ENCODE results near the gene GIN1.
"Not testable (repeated sequence)": the region's sequence is repeated elsewhere in the genome, so short reads cannot be mapped to it uniquely, and the experiment has no call there.

Gene GIN1

GRCh38 chr5:103092676-103093075 lies 27.3 kb downstream of the GIN1 start:
- Mint-ChIP-seq H3K36me3 (peaks cover 43% of the 10 kb centered on the region), H3K9me3 (ENCODE audit: low read depth) (no peaks in the 10 kb centered on the region), H3K27ac (no peak overlapping the region), H3K4me3 (no peak overlapping the region), H3K4me1 (ENCODE audit: low read depth) (no peaks in the 10 kb centered on the region), H3K27me3 (no peaks in the 10 kb centered on the region)

GRCh38 chr5:103090791-103091190 lies 29.1 kb downstream of the GIN1 start:
- H3K36me3 Mint-ChIP-seq: peaks cover 43% of the 10 kb centered on the region
- H3K27ac Mint-ChIP-seq: no peak overlapping the region
- no peaks in the 10 kb centered on the region for H3K4me1 Mint-ChIP-seq (ENCODE audit: low read depth)
- H3K4me3 Mint-ChIP-seq: no peak overlapping the region
- no peaks in the 10 kb centered on the region for H3K27me3 Mint-ChIP-seq
- peaks cover 8% of the 10 kb centered on the region for H3K9me3 Mint-ChIP-seq (ENCODE audit: low read depth)

- Mint-ChIP-seq H3K27me3 (no peaks in the 10 kb centered on the region), H3K4me1 (ENCODE audit: low read depth) (no peaks in the 10 kb centered on the region), H3K36me3 (peaks cover 49% of the 10 kb centered on the region), H3K9me3 (ENCODE audit: low read depth) (peaks cover 14% of the 10 kb centered on the region), H3K4me3 (no peak overlapping the region), H3K27ac (no peak overlapping the region)
These were observed 30.7 kb downstream of the GIN1 start for GRCh38 chr5:103089272-103089671.

GRCh38 chr5:103086547-103086946 lies 33.4 kb downstream of the GIN1 start:
- H3K9me3 Mint-ChIP-seq (ENCODE audit: low read depth): peaks cover 41% of the 10 kb centered on the region
- peaks cover 49% of the 10 kb centered on the region for H3K36me3 Mint-ChIP-seq
- H3K27me3 Mint-ChIP-seq: no peaks in the 10 kb centered on the region
- no peak overlapping the region for H3K4me3 Mint-ChIP-seq
- no peaks in the 10 kb centered on the region for H3K4me1 Mint-ChIP-seq (ENCODE audit: low read depth)
- no peak overlapping the region for H3K27ac Mint-ChIP-seq

GRCh38 chr5:103079796-103080195 lies 40.1 kb downstream of the GIN1 start:
- H3K36me3 Mint-ChIP-seq: peaks cover 16% of the 10 kb centered on the region
- no peaks in the 10 kb centered on the region for H3K4me1 Mint-ChIP-seq (ENCODE audit: low read depth)
- H3K27ac Mint-ChIP-seq: no peak overlapping the region
- H3K9me3 Mint-ChIP-seq (ENCODE audit: low read depth): peaks cover 58% of the 10 kb centered on the region
- H3K27me3 Mint-ChIP-seq: no peaks in the 10 kb centered on the region
- H3K4me3 Mint-ChIP-seq: no peak overlapping the region

GRCh38 chr5:103075442-103075841 lies 44.5 kb downstream of the GIN1 start:
- Mint-ChIP-seq H3K4me1 (ENCODE audit: low read depth) (no peaks in the 10 kb centered on the region), H3K36me3 (peaks cover 10% of the 10 kb centered on the region), H3K9me3 (ENCODE audit: low read depth) (peaks cover 35% of the 10 kb centered on the region), H3K27ac (no peak overlapping the region), H3K4me3 (no peak overlapping the region), H3K27me3 (no peaks in the 10 kb centered on the region)

GRCh38 chr5:103073500-103073899 lies 46.4 kb downstream of the GIN1 start:
- not testable (repeated sequence) for H3K4me1 Mint-ChIP-seq (ENCODE audit: low read depth); H3K27me3 Mint-ChIP-seq; H3K4me3 Mint-ChIP-seq; H3K27ac Mint-ChIP-seq
- peaks cover 29% of the 10 kb centered on the region for H3K9me3 Mint-ChIP-seq (ENCODE audit: low read depth)
- peaks cover 10% of the 10 kb centered on the region for H3K36me3 Mint-ChIP-seq

GRCh38 chr5:103066326-103066725 lies 53.6 kb downstream of the GIN1 start:
- no peak overlapping the region for H3K27ac Mint-ChIP-seq
- peaks cover 5% of the 10 kb centered on the region for H3K27me3 Mint-ChIP-seq
- no peaks in the 10 kb centered on the region for H3K36me3 Mint-ChIP-seq
- no peaks in the 10 kb centered on the region for H3K9me3 Mint-ChIP-seq (ENCODE audit: low read depth)
- no peak overlapping the region for H3K4me3 Mint-ChIP-seq
- H3K4me1 Mint-ChIP-seq (ENCODE audit: low read depth): no peaks in the 10 kb centered on the region

- Mint-ChIP-seq H3K4me3 (no peak overlapping the region), H3K9me3 (ENCODE audit: low read depth) (no peaks in the 10 kb centered on the region), H3K27me3 (no peaks in the 10 kb centered on the region), H3K36me3 (no peaks in the 10 kb centered on the region), H3K27ac (no peak overlapping the region), H3K4me1 (ENCODE audit: low read depth) (no peaks in the 10 kb centered on the region)
These were observed 59.4 kb downstream of the GIN1 start for GRCh38 chr5:103060424-103060954.

GRCh38 chr5:103059525-103059924 lies 60.4 kb downstream of the GIN1 start:
- no peaks in the 10 kb centered on the region for H3K4me1 Mint-ChIP-seq (ENCODE audit: low read depth)
- H3K27ac Mint-ChIP-seq: no peak overlapping the region
- H3K4me3 Mint-ChIP-seq: no peak overlapping the region
- no peaks in the 10 kb centered on the region for H3K27me3 Mint-ChIP-seq
- no peaks in the 10 kb centered on the region for H3K9me3 Mint-ChIP-seq (ENCODE audit: low read depth)
- H3K36me3 Mint-ChIP-seq: no peaks in the 10 kb centered on the region

GRCh38 chr5:103057208-103058130 lies 62.5 kb downstream of the GIN1 start:
- H3K9me3 Mint-ChIP-seq (ENCODE audit: low read depth): no peaks in the 10 kb centered on the region
- H3K4me3 Mint-ChIP-seq: no peak overlapping the region
- H3K36me3 Mint-ChIP-seq: no peaks in the 10 kb centered on the region
- H3K27me3 Mint-ChIP-seq: no peaks in the 10 kb centered on the region
- no peaks in the 10 kb centered on the region for H3K4me1 Mint-ChIP-seq (ENCODE audit: low read depth)
- H3K27ac Mint-ChIP-seq: peak overlapping the region; percentile 31

- H3K4me1 Mint-ChIP-seq (ENCODE audit: low read depth); H3K27me3 Mint-ChIP-seq; H3K9me3 Mint-ChIP-seq (ENCODE audit: low read depth); H3K36me3 Mint-ChIP-seq; H3K4me3 Mint-ChIP-seq; H3K27ac Mint-ChIP-seq: not testable (repeated sequence)
These were observed 73.2 kb downstream of the GIN1 start for GRCh38 chr5:103046706-103047105.

GRCh38 chr5:103041071-103041676 lies 78.8 kb downstream of the GIN1 start:
- Mint-ChIP-seq H3K4me1 (ENCODE audit: low read depth) (no peaks in the 10 kb centered on the region), H3K36me3 (no peaks in the 10 kb centered on the region), H3K4me3 (no peak overlapping the region), H3K27me3 (no peaks in the 10 kb centered on the region), H3K9me3 (ENCODE audit: low read depth) (no peaks in the 10 kb centered on the region), H3K27ac (no peak overlapping the region)

- Mint-ChIP-seq H3K36me3 (peaks cover 3% of the 10 kb centered on the region), H3K4me3 (no peak overlapping the region), H3K27ac (no peak overlapping the region), H3K27me3 (peaks cover 1% of the 10 kb centered on the region), H3K4me1 (ENCODE audit: low read depth) (no peaks in the 10 kb centered on the region), H3K9me3 (ENCODE audit: low read depth) (no peaks in the 10 kb centered on the region)
These were observed 82.1 kb downstream of the GIN1 start for GRCh38 chr5:103037673-103038455.

- peaks cover 3% of the 10 kb centered on the region for H3K36me3 Mint-ChIP-seq
- H3K4me1 Mint-ChIP-seq (ENCODE audit: low read depth): no peaks in the 10 kb centered on the region
- H3K4me3 Mint-ChIP-seq: no peak overlapping the region
- no peak overlapping the region for H3K27ac Mint-ChIP-seq
- H3K9me3 Mint-ChIP-seq (ENCODE audit: low read depth): no peaks in the 10 kb centered on the region
- peaks cover 1% of the 10 kb centered on the region for H3K27me3 Mint-ChIP-seq
These were observed 83.3 kb downstream of the GIN1 start for GRCh38 chr5:103036601-103037000.

All from activated naive CD8-positive, alpha-beta T cell (primary cell).